ENCODE measurements around the gene RAB31. TPM values are rescaled to one million over a fixed set of nuclear protein-coding genes. Genes with fewer than 3 reads are reported as not detected.

The RAB31 gene
- total RNA-seq, 1 donor from 2014 or later = 0.73 TPM

GRCh38 chr18:9753846-9754245, 45.7 kb downstream of the RAB31 start:
- intact Hi-C loops (cut with micrococcal nuclease) = no loop called here
- Mint-ChIP-seq H3K4me3 (ENCODE audit: low read depth) (no peak overlapping the region), H3K27ac (no peak overlapping the region), H3K9me3 (no peaks in the 10 kb centered on the region), H3K27me3 (ENCODE audit: low read depth) (peaks cover 11% of the 10 kb centered on the region), H3K36me3 (ENCODE audit: low read depth) (no peaks in the 10 kb centered on the region), H3K4me1 (ENCODE audit: low read depth) (peaks cover 6% of the 10 kb centered on the region)
- DNase-seq (ENCODE audit: low spot score) = no peak

- Mint-ChIP-seq H3K27me3 (ENCODE audit: low read depth) (peaks cover 10% of the 10 kb centered on the region), H3K4me1 (ENCODE audit: low read depth) (peaks cover 9% of the 10 kb centered on the region), H3K36me3 (ENCODE audit: low read depth) (no peaks in the 10 kb centered on the region), H3K27ac (no peak overlapping the region), H3K4me3 (ENCODE audit: low read depth) (no peak overlapping the region), H3K9me3 (no peaks in the 10 kb centered on the region)
- intact Hi-C loops (cut with micrococcal nuclease) = no loop called here
- no peak for DNase-seq (ENCODE audit: low spot score)
Measured at GRCh38 chr18:9755110-9755509, 47.0 kb downstream of the RAB31 start.

- intact Hi-C loops (cut with micrococcal nuclease) = no loop called here
- Mint-ChIP-seq H3K4me1 (ENCODE audit: low read depth) (peaks cover 9% of the 10 kb centered on the region), H3K36me3 (ENCODE audit: low read depth) (no peaks in the 10 kb centered on the region), H3K4me3 (ENCODE audit: low read depth) (no peak overlapping the region), H3K27ac (no peak overlapping the region), H3K9me3 (no peaks in the 10 kb centered on the region), H3K27me3 (ENCODE audit: low read depth) (peaks cover 10% of the 10 kb centered on the region)
- DNase-seq (ENCODE audit: low spot score) = no peak
Measured at GRCh38 chr18:9755615-9756014, 47.5 kb downstream of the RAB31 start.

- Mint-ChIP-seq H3K27ac (no peak overlapping the region), H3K36me3 (ENCODE audit: low read depth) (no peaks in the 10 kb centered on the region), H3K27me3 (ENCODE audit: low read depth) (peaks cover 11% of the 10 kb centered on the region), H3K9me3 (no peaks in the 10 kb centered on the region), H3K4me3 (ENCODE audit: low read depth) (no peak overlapping the region), H3K4me1 (ENCODE audit: low read depth) (peaks cover 9% of the 10 kb centered on the region)
- no peak for DNase-seq (ENCODE audit: low spot score)
- intact Hi-C loops (cut with micrococcal nuclease) = no loop called here
Measured at GRCh38 chr18:9756271-9756932, 48.3 kb downstream of the RAB31 start.

GRCh38 chr18:9756933-9757470, 48.9 kb downstream of the RAB31 start:
- no peaks in the 10 kb centered on the region for H3K9me3 Mint-ChIP-seq
- no peak overlapping the region for H3K27ac Mint-ChIP-seq
- peaks cover 11% of the 10 kb centered on the region for H3K27me3 Mint-ChIP-seq (ENCODE audit: low read depth)
- H3K36me3 Mint-ChIP-seq (ENCODE audit: low read depth) = no peaks in the 10 kb centered on the region
- no peak for DNase-seq (ENCODE audit: low spot score)
- intact Hi-C loops (cut with micrococcal nuclease) = no loop called here
- H3K4me3 Mint-ChIP-seq (ENCODE audit: low read depth) = no peak overlapping the region
- peaks cover 9% of the 10 kb centered on the region for H3K4me1 Mint-ChIP-seq (ENCODE audit: low read depth)

GRCh38 chr18:9757827-9758621, 49.9 kb downstream of the RAB31 start:
- intact Hi-C loops (cut with micrococcal nuclease) = no loop called here
- H3K9me3 Mint-ChIP-seq = no peaks in the 10 kb centered on the region
- H3K4me3 Mint-ChIP-seq (ENCODE audit: low read depth) = no peak overlapping the region
- peaks cover 9% of the 10 kb centered on the region for H3K4me1 Mint-ChIP-seq (ENCODE audit: low read depth)
- H3K27me3 Mint-ChIP-seq (ENCODE audit: low read depth) = peaks cover 15% of the 10 kb centered on the region
- no peak overlapping the region for H3K27ac Mint-ChIP-seq
- DNase-seq (ENCODE audit: low spot score) = no peak
- H3K36me3 Mint-ChIP-seq (ENCODE audit: low read depth) = no peaks in the 10 kb centered on the region

- no peak overlapping the region for H3K27ac Mint-ChIP-seq
- no peak for DNase-seq (ENCODE audit: low spot score)
- no peak overlapping the region for H3K4me3 Mint-ChIP-seq (ENCODE audit: low read depth)
- H3K36me3 Mint-ChIP-seq (ENCODE audit: low read depth) = no peaks in the 10 kb centered on the region
- H3K4me1 Mint-ChIP-seq (ENCODE audit: low read depth) = peaks cover 9% of the 10 kb centered on the region
- intact Hi-C loops (cut with micrococcal nuclease) = no loop called here
- H3K27me3 Mint-ChIP-seq (ENCODE audit: low read depth) = peaks cover 15% of the 10 kb centered on the region
- no peaks in the 10 kb centered on the region for H3K9me3 Mint-ChIP-seq
Measured at GRCh38 chr18:9758624-9759075, 50.5 kb downstream of the RAB31 start.

GRCh38 chr18:9760641-9761040, 52.5 kb downstream of the RAB31 start:
- Mint-ChIP-seq H3K9me3 (no peaks in the 10 kb centered on the region), H3K36me3 (ENCODE audit: low read depth) (no peaks in the 10 kb centered on the region), H3K27ac (no peak overlapping the region), H3K4me1 (ENCODE audit: low read depth) (peaks cover 9% of the 10 kb centered on the region), H3K4me3 (ENCODE audit: low read depth) (no peak overlapping the region), H3K27me3 (ENCODE audit: low read depth) (peaks cover 12% of the 10 kb centered on the region)
- DNase-seq (ENCODE audit: low spot score) = no peak
- intact Hi-C loops (cut with micrococcal nuclease) = no loop called here

GRCh38 chr18:9762526-9762925, 54.4 kb downstream of the RAB31 start:
- no peaks in the 10 kb centered on the region for H3K9me3 Mint-ChIP-seq
- H3K36me3 Mint-ChIP-seq (ENCODE audit: low read depth) = no peaks in the 10 kb centered on the region
- no peak for DNase-seq (ENCODE audit: low spot score)
- intact Hi-C loops (cut with micrococcal nuclease) = no loop called here
- peaks cover 9% of the 10 kb centered on the region for H3K4me1 Mint-ChIP-seq (ENCODE audit: low read depth)
- H3K27ac Mint-ChIP-seq = no peak overlapping the region
- H3K4me3 Mint-ChIP-seq (ENCODE audit: low read depth) = no peak overlapping the region
- H3K27me3 Mint-ChIP-seq (ENCODE audit: low read depth) = peaks cover 11% of the 10 kb centered on the region

- Mint-ChIP-seq H3K27me3 (ENCODE audit: low read depth) (peaks cover 14% of the 10 kb centered on the region), H3K9me3 (no peaks in the 10 kb centered on the region), H3K36me3 (ENCODE audit: low read depth) (no peaks in the 10 kb centered on the region), H3K27ac (no peak overlapping the region), H3K4me3 (ENCODE audit: low read depth) (no peak overlapping the region), H3K4me1 (ENCODE audit: low read depth) (peaks cover 9% of the 10 kb centered on the region)
- no peak for DNase-seq (ENCODE audit: low spot score)
- intact Hi-C loops (cut with micrococcal nuclease) = no loop called here
Measured at GRCh38 chr18:9763157-9763556, 55.1 kb downstream of the RAB31 start.

GRCh38 chr18:9764011-9764481, 55.9 kb downstream of the RAB31 start:
- H3K36me3 Mint-ChIP-seq (ENCODE audit: low read depth) = no peaks in the 10 kb centered on the region
- no peak overlapping the region for H3K4me3 Mint-ChIP-seq (ENCODE audit: low read depth)

GRCh38 chr18:9765501-9765900, 57.4 kb downstream of the RAB31 start:
- intact Hi-C loops (cut with micrococcal nuclease) = no loop called here
- DNase-seq (ENCODE audit: low spot score) = no peak
- peaks cover 17% of the 10 kb centered on the region for H3K27me3 Mint-ChIP-seq (ENCODE audit: low read depth)
- no peak overlapping the region for H3K4me3 Mint-ChIP-seq (ENCODE audit: low read depth)
- no peak overlapping the region for H3K27ac Mint-ChIP-seq
- no peaks in the 10 kb centered on the region for H3K4me1 Mint-ChIP-seq (ENCODE audit: low read depth)
- H3K9me3 Mint-ChIP-seq = no peaks in the 10 kb centered on the region
- H3K36me3 Mint-ChIP-seq (ENCODE audit: low read depth) = no peaks in the 10 kb centered on the region

More at GRCh38 chr18:9764011-9764481, 55.9 kb downstream of the RAB31 start:
- Mint-ChIP-seq H3K9me3 (no peaks in the 10 kb centered on the region), H3K27ac (no peak overlapping the region), H3K4me1 (ENCODE audit: low read depth) (peaks cover 2% of the 10 kb centered on the region), H3K27me3 (ENCODE audit: low read depth) (peaks cover 9% of the 10 kb centered on the region)
- intact Hi-C loops (cut with micrococcal nuclease) = no loop called here
- DNase-seq (ENCODE audit: low spot score) = no peak

GRCh38 chr18:9766076-9766481, 58.0 kb downstream of the RAB31 start:
- Mint-ChIP-seq H3K4me1 (ENCODE audit: low read depth) (no peaks in the 10 kb centered on the region), H3K4me3 (ENCODE audit: low read depth) (no peak overlapping the region)

More at GRCh38 chr18:9766076-9766481, 58.0 kb downstream of the RAB31 start:
- H3K36me3 Mint-ChIP-seq (ENCODE audit: low read depth) = no peaks in the 10 kb centered on the region
- H3K9me3 Mint-ChIP-seq = no peaks in the 10 kb centered on the region
- DNase-seq (ENCODE audit: low spot score) = no peak
- H3K27ac Mint-ChIP-seq = no peak overlapping the region
- peaks cover 15% of the 10 kb centered on the region for H3K27me3 Mint-ChIP-seq (ENCODE audit: low read depth)
- intact Hi-C loops (cut with micrococcal nuclease) = no loop called here
